A549 treated with Mapracorat at 1 μM for 4 hours (cell line): Measurements from ENCODE around the gene IGF2BP2. TPM values are rescaled to one million over a fixed set of nuclear protein-coding genes. Genes with fewer than 3 reads are reported as not detected.

Source experiments
- total RNA-seq: library from RNA; stranded (reverse); fragments of 200-300 nt; extraction: Qiagen RNA extraction; gene quantifications from 5 replicates; pipeline ENCODE4 v1.2.3, GENCODE V29; 2022

IGF2BP2 gene
- 12.0 to 12.8 TPM (median 12.5 TPM) in 5 replicates for total RNA-seq

GRCh38 chr3:185825006-185825638 is at the start of gene IGF2BP2:
Gene IGF2BP2, minus strand, starts transcription at chr3:185825042. Its CDS starts 82 bp downstream, at chr3:185824960.

Other genes starting within 250 kb of the IGF2BP2 start
- gene SENP2, start 238.7 kb downstream of the IGF2BP2 start, total RNA-seq = 18.1 to 22.8 TPM (median 20.9 TPM) in 5 replicates
- gene TRA2B, start 113.0 kb upstream of the IGF2BP2 start, total RNA-seq = 160 to 183 TPM (median 162 TPM) in 5 replicates